Measurements from ENCODE around the gene TNNI3K. TPM values are rescaled to one million over a fixed set of nuclear protein-coding genes. Genes with fewer than 3 reads are reported as not detected.

The TNNI3K gene
- 89.7 TPM for total RNA-seq
- long read RNA-seq, transcript TNNI3K-201 (25 exons, 3,001 nt), result major isoform, 56 of 89 reads
- long read RNA-seq, partial matches to known transcripts, result 17 of 89 reads
- long read RNA-seq, other reads (novel, unspliced or antisense), result 16 of 89 reads

- peak within 1 kb of the TSS; percentile 63 for H3K4me3 ChIP-seq
- peaks cover 8% of the 10 kb centered on the region for H3K4me1 ChIP-seq
- peaks cover 4% of the 10 kb centered on the region for H3K9me3 ChIP-seq (replicated peaks)
- peak within 1 kb of the TSS; percentile 79 for H3K27ac ChIP-seq (replicated peaks)
- intact Hi-C loops (cut with micrococcal nuclease), result no loop called here
- H3K27me3 ChIP-seq (ENCODE audit: low read depth), result no peaks in the 10 kb centered on the region
- DNase-seq, result no peak
- H3K36me3 ChIP-seq, result peaks cover 10% of the 10 kb centered on the region
- TF ChIP-seq, protein P1, sequence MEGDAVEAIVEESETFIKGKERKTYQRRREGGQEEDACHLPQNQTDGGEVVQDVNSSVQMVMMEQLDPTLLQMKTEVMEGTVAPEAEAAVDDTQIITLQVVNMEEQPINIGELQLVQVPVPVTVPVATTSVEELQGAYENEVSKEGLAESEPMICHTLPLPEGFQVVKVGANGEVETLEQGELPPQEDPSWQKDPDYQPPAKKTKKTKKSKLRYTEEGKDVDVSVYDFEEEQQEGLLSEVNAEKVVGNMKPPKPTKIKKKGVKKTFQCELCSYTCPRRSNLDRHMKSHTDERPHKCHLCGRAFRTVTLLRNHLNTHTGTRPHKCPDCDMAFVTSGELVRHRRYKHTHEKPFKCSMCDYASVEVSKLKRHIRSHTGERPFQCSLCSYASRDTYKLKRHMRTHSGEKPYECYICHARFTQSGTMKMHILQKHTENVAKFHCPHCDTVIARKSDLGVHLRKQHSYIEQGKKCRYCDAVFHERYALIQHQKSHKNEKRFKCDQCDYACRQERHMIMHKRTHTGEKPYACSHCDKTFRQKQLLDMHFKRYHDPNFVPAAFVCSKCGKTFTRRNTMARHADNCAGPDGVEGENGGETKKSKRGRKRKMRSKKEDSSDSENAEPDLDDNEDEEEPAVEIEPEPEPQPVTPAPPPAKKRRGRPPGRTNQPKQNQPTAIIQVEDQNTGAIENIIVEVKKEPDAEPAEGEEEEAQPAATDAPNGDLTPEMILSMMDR (IDR thresholded peaks at IDR 0.05; ENCODE audit: borderline replicate concordance), result no peak
Observed at GRCh38 chr1:74235153-74235552, at the start of gene TNNI3K. Gene TNNI3K, plus strand, starts transcription at chr1:74235387. Its CDS starts 65 bp downstream, at chr1:74235452.

- Histone ChIP-seq H3K9me3 (replicated peaks) (no peaks in the 10 kb centered on the region), H3K36me3 (no peaks in the 10 kb centered on the region), H3K4me3 (no peak overlapping the region), H3K27me3 (ENCODE audit: low read depth) (no peaks in the 10 kb centered on the region), H3K4me1 (peaks cover 3% of the 10 kb centered on the region), H3K27ac (replicated peaks) (no peak overlapping the region)
- DNase-seq, result no peak
- TF ChIP-seq, protein P1 (IDR thresholded peaks at IDR 0.05; ENCODE audit: borderline replicate concordance), result no peak
- intact Hi-C loops (cut with micrococcal nuclease), result no loop called here
Observed at GRCh38 chr1:74193908-74194307, 41.3 kb upstream of the TNNI3K start.

- intact Hi-C loops (cut with micrococcal nuclease), result no loop called here
- TF ChIP-seq, protein P1 (IDR thresholded peaks at IDR 0.05; ENCODE audit: borderline replicate concordance), result no peak
- no peak overlapping the region for H3K27ac ChIP-seq (replicated peaks)
- peaks cover 15% of the 10 kb centered on the region for H3K4me1 ChIP-seq
- H3K4me3 ChIP-seq, result no peak overlapping the region
- H3K27me3 ChIP-seq (ENCODE audit: low read depth), result no peaks in the 10 kb centered on the region
- peaks cover 5% of the 10 kb centered on the region for H3K36me3 ChIP-seq
- no peaks in the 10 kb centered on the region for H3K9me3 ChIP-seq (replicated peaks)
- no peak for DNase-seq
Observed at GRCh38 chr1:74195339-74195738, 39.8 kb upstream of the TNNI3K start.

- H3K4me1 ChIP-seq, result peaks cover 15% of the 10 kb centered on the region
- peaks cover 24% of the 10 kb centered on the region for H3K36me3 ChIP-seq
- no peaks in the 10 kb centered on the region for H3K27me3 ChIP-seq (ENCODE audit: low read depth)
- TF ChIP-seq, protein P1 (IDR thresholded peaks at IDR 0.05; ENCODE audit: borderline replicate concordance), result no peak
- no peak for DNase-seq
- intact Hi-C loops (cut with micrococcal nuclease), result no loop called here
- peak overlapping the region; percentile 73 for H3K4me3 ChIP-seq
- peak overlapping the region; percentile 84 for H3K27ac ChIP-seq (replicated peaks)
- H3K9me3 ChIP-seq (replicated peaks), result no peaks in the 10 kb centered on the region
Observed at GRCh38 chr1:74197255-74197654, 37.9 kb upstream of the TNNI3K start.

- TF ChIP-seq, protein P1 (IDR thresholded peaks at IDR 0.05; ENCODE audit: borderline replicate concordance), result no peak
- Histone ChIP-seq H3K9me3 (replicated peaks) (no peaks in the 10 kb centered on the region), H3K27ac (replicated peaks) (peak within 1 kb of the TSS; percentile 84), H3K4me1 (peaks cover 15% of the 10 kb centered on the region), H3K36me3 (peaks cover 31% of the 10 kb centered on the region), H3K27me3 (ENCODE audit: low read depth) (no peaks in the 10 kb centered on the region), H3K4me3 (peak within 1 kb of the TSS; percentile 73)
- DNase-seq, result peak; percentile 96
- intact Hi-C loops (cut with micrococcal nuclease), result no loop called here
Observed at GRCh38 chr1:74197657-74198552, 37.3 kb upstream of the TNNI3K start, which contains the start of the genes FPGT and LRRIQ3. Gene FPGT, plus strand, starts transcription at chr1:74198242. Its CDS starts 37 bp downstream, at chr1:74198279. Gene LRRIQ3, minus strand, starts transcription at chr1:74198176. Its CDS starts 14,492 bp downstream, at chr1:74183684.

Measured in left ventricle myocardium inferior (tissue), 1 donor.